NCI-H2196 treated with DMSO at 0.1 percent for 48 hours (cell line): ENCODE data around the gene IDH3A.

Source experiments
- DNase-seq: peaks from one replicate; lab custom pipeline; 2025; ENCODE audit not compliant: unreplicated experiment; lab: John Stamatoyannopoulos, UW

The IDH3A gene

DNA sequence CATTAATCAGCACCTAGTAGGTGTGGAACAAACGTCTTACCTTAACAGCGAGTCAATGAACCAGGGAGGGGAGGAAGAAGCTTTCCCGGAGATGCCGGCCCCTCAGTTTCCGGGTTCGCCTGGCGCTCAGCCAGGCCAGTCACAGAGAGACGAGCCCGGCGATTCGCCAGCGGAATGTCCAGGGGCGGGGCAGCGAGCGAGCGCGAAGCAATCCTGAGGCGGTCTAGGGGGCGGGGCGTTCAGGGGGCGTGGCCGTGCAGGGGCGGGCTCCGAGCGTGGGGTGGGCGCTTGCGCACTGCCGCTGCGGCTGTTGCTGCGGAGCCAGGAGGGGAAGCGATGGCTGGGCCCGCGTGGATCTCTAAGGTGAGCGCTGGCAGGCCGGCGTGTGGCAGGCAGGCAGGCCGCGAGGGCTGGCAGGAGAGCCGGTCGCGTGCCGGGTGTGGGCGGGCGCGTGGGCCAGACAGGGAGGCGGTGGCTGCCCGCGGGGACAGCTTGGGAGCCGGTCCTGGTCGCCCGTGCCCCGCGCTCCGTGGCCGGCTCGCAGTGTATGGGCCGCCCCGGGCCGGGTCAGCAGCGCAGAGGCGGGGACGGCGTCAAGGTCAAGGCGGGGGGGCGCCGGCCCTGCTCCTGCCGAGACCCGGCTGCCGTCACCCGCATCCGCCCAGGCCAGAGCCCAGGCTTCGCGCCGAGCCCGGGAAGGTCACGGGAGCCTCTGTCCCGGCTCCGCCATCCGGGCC lies at the start of gene IDH3A:
Gene IDH3A (plus strand): TSS at position 295 of the 737 bp plus-strand sequence. CDS start 42 bp downstream, at position 337.
- peak; percentile 71 for DNase-seq

DNA sequence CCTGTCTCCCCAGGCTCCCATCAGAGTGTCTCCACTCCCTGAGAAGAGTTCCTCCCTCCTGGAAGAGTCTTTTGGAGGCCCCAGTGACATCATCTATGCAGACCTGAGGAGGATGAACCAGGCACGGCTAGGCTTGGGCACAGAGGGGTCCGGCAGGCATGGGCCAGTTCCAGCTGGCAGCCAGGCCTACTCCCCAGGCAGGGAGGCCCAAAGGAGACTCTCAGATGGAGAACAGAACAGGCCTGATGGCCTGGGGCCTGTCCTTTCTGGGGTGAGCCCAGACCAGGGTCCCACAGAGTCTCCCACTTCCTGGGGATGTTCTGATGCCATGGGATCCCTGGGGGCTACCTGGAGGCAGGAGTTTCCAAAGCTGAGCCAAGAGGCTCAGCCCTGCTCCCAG lies 48.3 kb upstream of the IDH3A start:
- no peak for DNase-seq

DNA sequence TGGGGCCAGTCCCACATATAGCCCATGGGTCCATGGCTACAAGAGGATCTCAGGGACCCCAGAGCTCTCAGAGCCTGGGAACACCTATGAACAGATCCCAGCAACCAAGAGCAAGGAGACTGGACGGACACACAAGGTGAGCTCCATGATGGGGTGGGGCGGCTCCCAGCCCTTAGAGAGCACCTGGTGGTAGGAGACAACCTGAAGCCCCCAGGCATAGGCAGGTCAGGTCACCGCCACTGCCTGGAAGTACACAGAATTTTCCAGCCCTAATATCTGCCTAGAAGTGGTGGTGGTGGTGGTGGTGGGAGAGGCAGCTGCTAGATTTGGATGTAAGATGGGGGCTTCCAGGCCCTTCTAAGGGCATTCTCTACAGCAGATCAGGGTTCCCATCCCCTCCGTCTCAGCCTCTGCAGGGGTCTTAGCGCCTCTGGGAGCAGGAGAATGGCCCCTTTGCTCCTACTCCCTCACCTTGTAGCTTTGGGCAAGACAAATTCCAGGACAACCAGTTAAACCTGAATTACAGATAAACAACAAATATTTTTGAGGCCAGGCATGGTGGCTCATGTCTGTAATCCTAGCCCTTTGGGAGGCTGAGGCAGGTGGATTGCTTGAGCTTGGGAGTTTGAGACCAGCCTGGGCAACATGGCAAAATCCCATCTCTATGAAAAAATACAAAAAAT lies 47.6 kb upstream of the IDH3A start:
- no peak for DNase-seq

DNA sequence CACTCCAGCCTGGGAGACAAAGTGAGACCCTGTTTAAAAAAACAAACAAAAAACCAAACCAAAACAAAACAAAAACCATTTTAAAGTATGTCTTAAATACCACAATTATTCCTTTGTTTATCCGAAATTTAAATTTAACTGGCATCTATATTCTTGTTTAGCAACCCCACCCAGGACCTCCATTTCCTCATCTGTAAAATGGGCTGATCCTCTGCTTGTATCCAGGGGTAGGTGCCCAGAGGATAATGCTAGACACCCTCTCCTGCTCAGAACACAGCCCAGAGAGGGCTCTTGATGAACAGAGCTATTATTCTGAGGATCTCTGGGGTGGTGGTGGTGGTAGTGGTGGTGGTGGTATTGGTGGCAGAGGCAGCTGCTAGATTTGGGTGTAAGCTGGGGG lies 47.0 kb upstream of the IDH3A start:
- DNase-seq, result no peak

DNA sequence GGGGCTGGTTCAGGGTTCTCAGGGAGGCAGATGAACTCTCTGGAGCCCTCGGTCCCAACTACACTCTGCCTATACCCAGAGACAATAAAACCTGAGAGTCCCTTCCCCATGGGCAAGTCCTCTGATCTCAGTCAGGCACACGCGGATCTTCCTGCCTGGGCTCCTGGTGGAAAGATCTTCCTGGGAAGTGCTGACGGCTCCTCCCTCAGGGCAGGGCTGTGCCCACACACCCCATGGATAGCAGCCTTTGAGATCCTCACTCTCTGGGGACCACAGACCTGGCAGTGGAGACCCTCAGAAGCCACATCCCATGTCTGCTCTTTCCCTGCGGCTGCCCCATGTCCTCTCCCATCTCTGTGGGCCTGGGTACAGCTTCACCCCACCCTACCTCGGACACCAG lies 46.4 kb upstream of the IDH3A start:
- no peak for DNase-seq

DNA sequence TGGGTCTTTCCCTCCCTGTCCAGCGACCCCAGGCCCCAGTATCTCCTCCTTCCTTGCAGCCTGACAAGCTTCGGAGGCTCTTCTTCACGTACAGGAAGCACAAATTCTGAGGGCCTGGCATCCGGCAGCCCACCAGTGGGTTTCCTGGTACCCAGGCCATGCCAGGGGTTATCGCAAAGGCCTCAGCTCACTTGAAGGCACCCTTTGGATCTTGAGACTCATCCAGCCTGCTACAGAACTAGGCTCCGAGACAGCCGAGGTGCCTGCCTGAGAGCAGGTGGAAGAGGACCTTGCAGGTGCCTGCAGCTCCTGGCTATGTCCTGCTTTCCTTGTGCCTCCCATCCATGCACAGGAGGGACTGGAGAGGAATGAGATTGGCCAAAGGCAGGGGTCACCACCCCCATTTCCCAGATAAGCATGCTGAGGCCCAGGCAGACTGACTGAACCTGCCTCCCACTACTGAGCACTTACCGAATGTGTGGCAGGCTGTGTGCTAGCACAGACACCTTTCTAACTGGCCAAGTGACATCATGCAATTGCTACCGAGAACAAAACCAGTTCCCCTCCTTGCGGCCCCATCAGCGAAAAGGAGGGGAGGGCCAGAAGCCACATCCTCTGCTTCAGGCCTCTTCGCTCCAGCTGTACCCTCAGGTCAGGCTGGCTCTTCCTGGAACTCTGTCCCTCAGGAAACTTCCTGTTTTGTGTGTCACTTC lies 45.6 kb upstream of the IDH3A start:
- DNase-seq, result no peak

DNA sequence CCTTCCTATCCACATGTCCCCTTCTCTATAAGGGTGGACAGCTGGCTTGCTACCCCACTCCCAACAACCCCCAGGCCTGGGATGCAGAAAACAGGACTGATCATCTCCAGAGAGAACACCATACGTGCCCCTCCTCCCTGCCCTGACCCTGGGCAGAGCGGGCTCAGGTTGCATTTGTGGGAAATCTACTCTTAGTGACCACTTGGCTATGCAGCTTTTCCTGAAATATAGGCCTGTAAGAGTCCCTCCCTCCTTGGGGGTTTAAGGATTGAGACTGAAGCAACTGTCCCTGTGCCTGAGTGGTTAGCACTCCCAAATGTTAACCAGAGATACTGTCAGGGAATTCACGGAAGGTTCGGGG lies 45.1 kb upstream of the IDH3A start:
- no peak for DNase-seq

DNA sequence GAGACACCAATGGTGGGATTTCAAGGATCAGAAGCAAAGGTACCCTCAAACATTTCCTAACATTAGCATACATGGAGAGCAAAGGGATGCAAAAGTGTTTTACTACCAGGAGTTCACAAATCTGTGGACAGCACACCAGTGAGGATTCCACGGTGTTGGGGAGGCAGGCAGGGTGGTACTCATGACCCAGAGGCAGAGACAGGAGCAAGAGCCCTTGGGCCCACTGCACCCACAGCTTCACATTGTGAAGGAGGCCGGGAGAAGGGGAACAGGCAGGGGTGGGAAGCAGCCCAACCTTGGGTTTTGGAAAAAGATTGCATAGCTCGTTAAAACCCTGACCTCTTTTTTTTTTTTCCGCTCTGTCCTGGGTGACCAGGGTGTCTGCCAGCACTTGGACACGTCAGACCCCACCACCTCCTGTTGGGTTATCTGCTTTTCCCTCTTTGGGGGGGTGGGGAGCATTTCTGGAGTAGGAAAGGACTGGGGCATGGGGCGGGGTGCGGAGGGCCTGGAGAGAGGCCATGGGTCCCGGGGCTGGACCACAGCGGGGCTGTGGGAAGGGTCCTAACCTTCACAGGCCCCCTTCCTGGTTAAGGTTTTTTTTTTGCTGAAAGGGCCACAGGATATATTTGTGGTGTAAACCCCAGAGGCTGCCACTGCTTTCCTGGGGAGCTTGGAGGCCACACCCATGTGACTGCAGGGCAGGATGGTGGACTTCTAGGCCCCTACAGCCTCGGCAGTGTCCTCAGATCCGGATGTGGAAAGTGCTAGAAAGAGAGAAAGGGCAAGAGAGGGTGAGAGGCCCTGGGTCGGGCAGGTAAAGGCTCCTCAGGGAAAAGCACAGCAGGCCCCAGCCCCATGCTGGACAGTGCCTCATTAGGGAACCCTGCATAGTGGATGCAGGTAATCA lies 44.3 kb upstream of the IDH3A start:
- DNase-seq, result no peak

DNA sequence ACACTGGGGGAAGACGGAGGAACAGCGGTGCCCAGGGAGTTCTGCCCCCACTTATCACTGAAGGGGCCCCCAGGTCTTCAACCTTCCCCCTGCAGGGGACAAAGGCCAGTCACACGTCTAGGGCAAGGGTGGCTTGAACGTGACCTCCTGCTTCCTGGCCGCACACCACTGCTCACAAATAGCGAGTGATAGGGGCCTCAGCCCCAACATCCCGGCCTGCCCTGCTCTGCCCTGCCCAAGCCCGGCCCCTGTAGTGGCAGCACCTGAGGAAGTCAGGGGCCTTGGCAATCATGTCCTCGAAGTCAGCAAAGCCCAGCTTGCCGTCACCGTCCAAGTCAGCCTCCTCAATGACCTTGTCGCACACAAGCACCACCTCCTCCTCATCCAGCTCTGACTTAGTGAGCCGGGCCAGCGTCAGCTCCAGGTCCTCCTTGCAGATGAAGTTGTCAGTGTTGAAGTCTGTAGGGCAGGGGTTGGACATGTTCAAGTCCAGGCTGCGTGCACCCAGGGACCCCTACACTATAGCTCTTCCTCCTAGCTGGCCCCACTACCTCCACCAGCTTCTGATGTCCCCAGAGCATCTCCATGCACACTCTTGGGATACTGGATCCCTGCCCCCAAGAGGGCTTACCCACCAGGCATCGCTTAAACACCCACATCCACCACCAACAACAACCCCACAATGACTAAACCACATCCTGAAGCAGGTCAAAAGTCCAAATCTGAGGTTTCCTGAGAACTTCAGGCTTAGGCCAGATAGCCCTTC lies 43.5 kb upstream of the IDH3A start:
- no peak for DNase-seq

DNA sequence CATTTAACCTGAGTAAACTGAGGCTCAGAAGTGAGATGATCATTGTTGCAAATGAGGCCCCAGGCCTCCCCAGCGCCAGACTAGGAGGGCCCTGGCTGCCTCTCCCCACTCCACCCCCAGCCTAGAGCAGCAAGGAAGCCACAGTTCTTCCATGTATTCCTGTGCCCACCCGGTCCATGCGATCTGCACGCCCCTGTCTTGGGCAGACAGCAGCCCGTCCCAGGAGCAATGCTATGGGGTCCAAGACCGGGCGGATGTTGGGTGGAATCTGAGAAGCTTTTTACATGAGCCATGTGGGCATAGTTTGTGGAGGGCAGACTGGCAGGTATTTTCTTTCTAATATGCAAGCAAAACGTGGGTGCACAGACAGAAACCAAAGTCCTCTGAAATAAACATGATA lies 41.7 kb upstream of the IDH3A start:
- no peak for DNase-seq

DNA sequence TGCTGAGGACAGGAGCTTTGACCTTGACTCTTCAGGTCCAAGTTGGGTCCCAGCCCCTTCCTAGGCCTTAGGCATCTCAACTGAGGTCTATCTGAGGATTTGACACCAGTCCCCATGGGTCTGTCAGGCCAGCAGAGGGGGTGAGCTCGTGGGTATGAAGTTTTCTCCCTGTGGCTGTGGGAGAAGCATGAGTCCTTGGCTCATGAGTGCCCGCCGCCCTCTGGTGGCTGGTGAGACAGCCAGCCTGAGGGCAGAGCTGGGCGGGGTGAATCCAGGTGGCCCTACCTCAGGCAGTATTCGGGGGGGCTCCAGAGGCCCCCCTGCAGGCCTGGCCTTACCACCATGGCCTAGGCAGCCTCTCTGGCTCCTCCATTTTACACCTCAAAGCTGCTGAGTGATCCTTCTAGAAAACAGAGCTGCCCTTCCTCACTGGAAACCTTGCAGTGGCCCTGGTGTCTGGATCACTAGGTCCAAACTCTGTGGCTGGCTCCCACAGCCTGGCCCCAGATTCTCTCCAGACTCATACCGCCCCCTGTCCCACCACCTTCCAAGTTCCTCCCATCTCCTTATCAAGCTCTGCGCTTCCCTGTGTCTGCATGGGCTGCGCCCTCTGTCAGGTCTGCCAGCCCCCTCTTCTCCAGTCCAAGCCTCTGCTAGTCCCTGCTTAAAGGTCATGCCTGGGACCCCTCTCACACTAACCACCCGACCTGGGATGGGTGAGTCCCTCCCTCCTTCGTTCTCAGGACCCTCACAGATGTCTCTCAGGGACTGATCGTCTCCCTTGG lies 40.7 kb upstream of the IDH3A start:
- DNase-seq, result peak; percentile 36

DNA sequence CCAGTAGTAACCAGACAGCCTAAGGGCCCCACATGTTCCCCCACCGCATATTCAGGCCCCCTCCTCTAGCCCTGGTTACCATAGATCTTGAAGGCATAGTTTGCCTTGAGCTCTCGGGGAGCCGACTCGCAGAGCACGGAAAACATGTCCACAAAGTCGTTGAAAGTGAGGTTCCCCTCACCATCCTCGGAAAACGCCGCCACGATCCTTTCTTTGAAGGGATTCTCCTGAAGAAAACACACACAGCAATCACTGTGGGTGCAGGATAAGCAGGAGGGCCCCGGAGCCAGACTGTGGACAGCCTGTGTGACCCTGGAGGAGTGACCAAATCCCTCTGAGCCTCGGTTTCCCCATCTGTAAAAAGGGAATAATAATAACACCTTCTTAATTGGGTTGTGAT lies 40.0 kb upstream of the IDH3A start:
- DNase-seq, result no peak

DNA sequence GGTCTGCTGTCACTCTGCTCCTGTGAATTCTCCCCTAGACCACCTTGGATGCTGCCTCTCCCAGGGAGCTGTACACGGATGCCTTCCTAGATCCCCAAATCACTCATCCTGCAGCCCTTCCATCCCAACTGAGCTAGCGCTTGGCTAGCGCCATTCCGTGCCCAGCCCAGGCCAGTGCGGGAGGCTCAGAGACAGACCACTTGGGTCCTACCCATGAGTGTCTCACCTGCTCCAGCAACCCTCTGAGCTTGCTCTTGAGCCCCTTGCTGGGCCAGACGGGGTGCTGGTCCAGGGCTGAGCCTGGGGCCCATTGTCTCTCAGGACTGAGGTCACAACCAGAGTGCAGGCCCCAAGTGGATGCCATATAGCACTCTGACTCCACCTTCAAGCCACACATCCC lies 39.1 kb upstream of the IDH3A start:
- no peak for DNase-seq

DNA sequence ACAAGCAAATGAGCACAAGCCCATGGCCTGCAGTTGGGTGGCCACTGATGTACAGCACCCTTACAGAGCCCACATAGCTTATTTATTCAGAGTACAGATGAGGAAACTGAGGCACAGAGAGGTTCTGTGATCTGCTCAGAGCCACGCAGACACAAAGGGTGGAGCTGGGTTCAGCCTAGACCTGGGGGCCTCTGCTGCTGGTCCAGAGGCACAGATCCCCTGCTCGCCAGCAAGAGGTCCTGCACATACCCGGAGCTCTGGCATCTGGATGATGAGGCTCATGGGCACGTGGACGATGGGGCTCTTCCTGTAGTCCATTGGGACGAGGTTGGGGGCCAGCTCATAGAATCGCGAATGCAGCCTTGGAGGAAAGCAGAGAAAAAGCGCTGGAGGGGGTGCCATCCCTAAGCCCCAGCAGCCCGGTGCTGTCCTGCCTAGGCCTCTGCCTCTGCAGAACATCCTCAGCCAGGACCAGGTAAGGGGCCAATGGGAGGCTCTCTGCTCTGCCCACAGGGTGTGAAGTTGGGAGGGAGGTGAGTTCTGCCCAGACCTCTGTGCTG lies 38.2 kb upstream of the IDH3A start:
- no peak for DNase-seq

DNA sequence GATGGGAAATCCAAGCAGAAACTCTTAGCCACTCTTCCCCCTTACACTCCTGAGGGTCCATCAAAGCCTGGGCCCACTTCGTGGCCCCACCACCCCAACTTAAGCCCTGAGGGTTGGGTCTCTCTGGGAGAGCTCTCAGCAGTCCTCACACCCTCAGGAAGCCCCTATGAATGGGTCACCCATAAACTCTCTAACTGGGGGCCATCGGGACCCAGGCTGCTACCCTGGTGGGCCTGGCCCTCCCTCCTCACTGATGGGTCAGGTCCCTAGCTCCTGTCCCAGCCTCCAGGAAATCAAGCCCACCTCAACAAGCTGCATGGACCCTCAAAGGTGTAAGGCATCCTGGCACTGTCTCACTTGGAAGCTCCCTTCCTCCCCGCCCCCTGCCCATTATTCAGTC lies 37.4 kb upstream of the IDH3A start:
- no peak for DNase-seq

DNA sequence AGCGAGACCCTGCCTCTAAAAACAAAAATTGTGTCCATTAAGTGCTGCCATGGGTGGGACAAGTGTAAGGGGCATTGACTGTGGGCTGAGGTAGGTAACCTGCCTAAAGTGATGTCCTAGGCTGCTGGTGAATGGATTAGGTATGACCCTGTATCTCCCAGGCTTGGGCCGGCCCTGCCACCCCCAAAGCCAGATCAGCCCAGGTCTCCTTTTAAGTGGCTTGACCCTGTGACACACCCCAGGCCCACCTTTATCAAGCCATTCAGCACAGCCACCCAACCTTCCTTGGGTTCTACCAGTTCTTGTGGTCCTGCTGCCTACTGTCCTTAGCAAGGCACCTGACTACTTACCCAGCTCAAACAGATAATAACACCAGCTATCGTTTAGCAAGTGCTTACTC lies 36.6 kb upstream of the IDH3A start:
- DNase-seq, result no peak

DNA sequence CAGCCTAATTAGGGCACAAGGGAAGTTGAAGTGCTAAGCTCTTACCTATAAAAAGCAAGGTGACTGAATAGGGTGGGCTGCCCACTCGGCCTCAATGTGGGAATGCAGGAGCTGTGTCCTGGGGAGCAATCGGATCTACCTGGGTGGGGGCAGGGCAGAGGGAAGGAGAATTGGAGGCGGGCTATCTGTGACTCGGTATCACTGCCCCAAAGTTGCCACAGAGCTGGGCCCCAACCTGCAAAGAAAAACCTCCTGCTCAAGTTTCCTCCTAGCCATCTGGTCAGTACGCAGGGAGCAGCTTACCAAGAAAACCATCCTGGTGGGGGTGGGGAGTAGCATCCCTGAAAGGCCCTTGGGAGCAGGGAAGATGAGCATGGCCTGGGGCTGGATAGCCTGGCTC lies 28.6 kb upstream of the IDH3A start:
- DNase-seq, result no peak

DNA sequence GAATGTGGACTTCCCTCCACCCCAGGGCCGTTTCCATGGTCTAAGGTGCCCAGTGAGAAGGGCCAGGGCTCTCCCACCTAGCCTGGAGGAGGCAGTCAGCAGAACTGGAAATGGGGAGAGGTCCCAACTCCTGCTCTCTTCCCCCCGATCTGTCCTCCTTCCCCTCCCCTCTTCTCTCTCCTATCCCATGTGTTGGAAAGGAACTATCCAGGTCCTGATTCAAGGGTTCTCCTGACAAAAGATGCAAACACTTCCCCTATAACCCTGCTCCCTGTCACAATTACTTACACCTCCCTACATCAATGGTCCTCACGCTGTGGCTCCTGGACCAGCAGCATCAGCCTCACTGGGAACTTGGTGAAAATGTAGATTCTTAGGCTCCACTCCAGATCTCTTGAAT lies 23.9 kb upstream of the IDH3A start:
- no peak for DNase-seq

DNA sequence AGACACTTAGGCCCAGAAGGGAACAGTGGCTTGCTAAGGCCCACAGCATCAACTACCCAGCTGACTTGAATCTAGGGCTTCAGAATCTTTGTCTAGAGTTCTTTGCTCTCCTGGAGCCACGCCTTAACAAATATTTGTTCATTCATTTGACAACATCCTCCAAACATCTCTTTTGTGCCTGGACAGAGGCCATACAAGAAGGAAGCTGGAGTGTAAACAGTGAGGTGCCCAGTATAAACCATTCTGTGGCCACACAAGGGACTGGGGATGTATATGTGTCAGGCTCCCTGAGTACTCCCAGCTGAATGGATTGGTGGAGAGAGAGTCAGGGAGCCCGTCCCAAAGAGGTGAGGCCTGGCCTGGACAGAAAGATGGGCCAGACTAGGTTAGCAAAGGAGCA lies 21.3 kb upstream of the IDH3A start:
- peak; percentile 21 for DNase-seq
